HAP-1 (cell line): ENCODE measurements around the gene MRTO4.

ENCODE experiments used
- DNase-seq, 2 experiments: peaks; one replicate each; pipeline ENCODE4 v3.0.0-alpha.2; 2016 to 2020; ENCODE audit warnings: low spot score in 2 of 2
- H3K27me3 ChIP-seq: fragments of 250-450 bp; sonication (Bioruptor Pico); 2 replicates; pipeline ENCODE4 v1.5.1; 2020; ENCODE audit warnings: low read depth, mild to moderate bottlenecking, moderate library complexity
- H3K36me3 ChIP-seq: fragments of 250-450 bp; sonication (Bioruptor Pico); replicated peaks from 2 replicates; pipeline ENCODE4 v1.5.1; 2020; ENCODE audit warnings: mild to moderate bottlenecking
- H3K4me1 ChIP-seq: fragments of 250-450 bp; sonication (Bioruptor Pico); 2 replicates; pipeline ENCODE4 v1.5.1; 2020; ENCODE audit warnings: mild to moderate bottlenecking
- H3K4me3 ChIP-seq: fragments of 250-450 bp; sonication (Bioruptor Pico); 2 replicates; pipeline ENCODE4 v1.5.1; 2020; ENCODE audit warnings: mild to moderate bottlenecking, moderate library complexity
- H3K9me3 ChIP-seq: fragments of 250-450 bp; sonication (Bioruptor Pico); 2 replicates; pipeline ENCODE4 v1.5.1; 2020; ENCODE audit warnings: mild to moderate bottlenecking, moderate library complexity
- in situ Hi-C: fragments of 300-500 bp; cut with MboI; formaldehyde crosslinking; loops from 3 replicates; pipeline ENCODE4 v1.14.3; 2020; ENCODE audit warnings: low sequenced_read_pairs, inconsistent platforms, mixed read lengths

The MRTO4 gene

GRCh38 chr1:19251305-19252196 lies at the start of gene MRTO4, which contains the start of gene EMC1:
Gene MRTO4, plus strand, starts transcription at chr1:19251805. Its CDS starts 31 bp downstream, at chr1:19251836.
Gene EMC1, minus strand, starts transcription at chr1:19251524. Its CDS starts 15 bp downstream, at chr1:19251509.
- peak; percentile 60 to 94 for DNase-seq
- Histone ChIP-seq H3K9me3 (no peaks in the 10 kb centered on the region), H3K27me3 (no peaks in the 10 kb centered on the region), H3K36me3 (peaks cover 34% of the 10 kb centered on the region), H3K4me3 (peak within 1 kb of the TSS; percentile 82), H3K4me1 (peaks cover 8% of the 10 kb centered on the region)
- in situ Hi-C loops, result no loop called here

- in situ Hi-C loops, result no loop called here
- DNase-seq, result no peak
- Histone ChIP-seq H3K4me1 (no peaks in the 10 kb centered on the region), H3K9me3 (no peaks in the 10 kb centered on the region), H3K4me3 (no peak overlapping the region), H3K36me3 (peaks cover 50% of the 10 kb centered on the region), H3K27me3 (no peaks in the 10 kb centered on the region)
Measured at GRCh38 chr1:19202396-19202795, 49.2 kb upstream of the MRTO4 start.

GRCh38 chr1:19203440-19203839 lies 48.2 kb upstream of the MRTO4 start:
- Histone ChIP-seq H3K36me3 (peaks cover 40% of the 10 kb centered on the region), H3K9me3 (no peaks in the 10 kb centered on the region), H3K27me3 (no peaks in the 10 kb centered on the region), H3K4me3 (no peak overlapping the region), H3K4me1 (peaks cover 1% of the 10 kb centered on the region)
- no peak for DNase-seq
- in situ Hi-C loops, result no loop called here

GRCh38 chr1:19204446-19205266 lies 46.9 kb upstream of the MRTO4 start:
- no peak overlapping the region for H3K4me3 ChIP-seq
- in situ Hi-C loops, result no loop called here
- H3K4me1 ChIP-seq, result peaks cover 6% of the 10 kb centered on the region

GRCh38 chr1:19205403-19205802 lies 46.2 kb upstream of the MRTO4 start:
- Histone ChIP-seq H3K36me3 (peaks cover 28% of the 10 kb centered on the region), H3K9me3 (no peaks in the 10 kb centered on the region), H3K4me1 (peaks cover 6% of the 10 kb centered on the region), H3K4me3 (no peak overlapping the region), H3K27me3 (no peaks in the 10 kb centered on the region)
- DNase-seq, result no peak
- in situ Hi-C loops, result no loop called here

More at GRCh38 chr1:19204446-19205266, 46.9 kb upstream of the MRTO4 start:
- no peak for DNase-seq
- Histone ChIP-seq H3K9me3 (no peaks in the 10 kb centered on the region), H3K36me3 (peaks cover 30% of the 10 kb centered on the region), H3K27me3 (no peaks in the 10 kb centered on the region)

- H3K4me1 ChIP-seq, result peaks cover 6% of the 10 kb centered on the region
- H3K27me3 ChIP-seq, result no peaks in the 10 kb centered on the region
- DNase-seq, result no peak
- H3K36me3 ChIP-seq, result peaks cover 25% of the 10 kb centered on the region
- H3K9me3 ChIP-seq, result no peaks in the 10 kb centered on the region
- in situ Hi-C loops, result no loop called here
- H3K4me3 ChIP-seq, result no peak overlapping the region
Measured at GRCh38 chr1:19205845-19206244, 45.8 kb upstream of the MRTO4 start.

- no peak for DNase-seq
- H3K27me3 ChIP-seq, result no peaks in the 10 kb centered on the region
- no peaks in the 10 kb centered on the region for H3K9me3 ChIP-seq
- H3K4me3 ChIP-seq, result no peak overlapping the region
- peaks cover 12% of the 10 kb centered on the region for H3K4me1 ChIP-seq
- peaks cover 15% of the 10 kb centered on the region for H3K36me3 ChIP-seq
- in situ Hi-C loops, result no loop called here
Measured at GRCh38 chr1:19206947-19207346, 44.7 kb upstream of the MRTO4 start.

GRCh38 chr1:19208710-19209438 lies 42.7 kb upstream of the MRTO4 start:
- no peaks in the 10 kb centered on the region for H3K9me3 ChIP-seq
- in situ Hi-C loops, result no loop called here
- H3K4me1 ChIP-seq, result peaks cover 20% of the 10 kb centered on the region
- DNase-seq, result no peak
- peak overlapping the region; percentile 91 for H3K4me3 ChIP-seq
- H3K36me3 ChIP-seq, result peaks cover 21% of the 10 kb centered on the region
- no peaks in the 10 kb centered on the region for H3K27me3 ChIP-seq

GRCh38 chr1:19209439-19209989 lies 42.1 kb upstream of the MRTO4 start:
- Histone ChIP-seq H3K9me3 (no peaks in the 10 kb centered on the region), H3K4me3 (peak overlapping the region; percentile 91), H3K27me3 (no peaks in the 10 kb centered on the region), H3K36me3 (peaks cover 27% of the 10 kb centered on the region), H3K4me1 (peaks cover 20% of the 10 kb centered on the region)
- in situ Hi-C loops, result no loop called here
- DNase-seq, result peak in 1 of 2 experiments; percentile 45

GRCh38 chr1:19209990-19210771 lies 41.4 kb upstream of the MRTO4 start, which contains the start of gene UBR4:
Gene UBR4, minus strand, starts transcription at chr1:19210266. Its CDS starts 18 bp downstream, at chr1:19210248.
- Histone ChIP-seq H3K4me1 (peaks cover 20% of the 10 kb centered on the region), H3K36me3 (peaks cover 27% of the 10 kb centered on the region), H3K4me3 (peak within 1 kb of the TSS; percentile 91), H3K27me3 (no peaks in the 10 kb centered on the region), H3K9me3 (no peaks in the 10 kb centered on the region)
- in situ Hi-C loops, result no loop called here
- DNase-seq, result peak; percentile 92 to 96

GRCh38 chr1:19210772-19211549 lies 40.6 kb upstream of the MRTO4 start:
- H3K4me1 ChIP-seq, result peaks cover 20% of the 10 kb centered on the region
- in situ Hi-C loops, result no loop called here
- no peaks in the 10 kb centered on the region for H3K27me3 ChIP-seq
- no peaks in the 10 kb centered on the region for H3K9me3 ChIP-seq
- H3K36me3 ChIP-seq, result peaks cover 27% of the 10 kb centered on the region
- H3K4me3 ChIP-seq, result peak overlapping the region; percentile 91
- DNase-seq, result peak in 1 of 2 experiments; percentile 26

GRCh38 chr1:19212167-19212566 lies 39.4 kb upstream of the MRTO4 start:
- no peaks in the 10 kb centered on the region for H3K9me3 ChIP-seq
- in situ Hi-C loops, result no loop called here
- no peaks in the 10 kb centered on the region for H3K27me3 ChIP-seq
- DNase-seq, result no peak
- peaks cover 35% of the 10 kb centered on the region for H3K36me3 ChIP-seq
- peaks cover 20% of the 10 kb centered on the region for H3K4me1 ChIP-seq
- no peak overlapping the region for H3K4me3 ChIP-seq
